SK-N-SH (cell line): ENCODE data around the gene ZNF486.

Experiments
- FOXJ3 ChIP-seq: sonication (generic); formaldehyde crosslinking; IDR thresholded peaks from 2 replicates; pipeline ENCODE4 v1.5.1; 2020; ENCODE audit warnings: mild to moderate bottlenecking, missing genetic modification reagents
- GABPA ChIP-seq: IDR thresholded peaks from 2 replicates; pipeline ENCODE4 v1.4.0; 2012; ENCODE audit warnings: low read depth, mild to moderate bottlenecking
- MEF2A ChIP-seq: IDR thresholded peaks from 2 replicates; pipeline ENCODE4 v1.4.0; 2012; ENCODE audit warnings: low read depth, borderline replicate concordance
- POLR2AphosphoS5 ChIP-seq: IDR thresholded peaks from 2 replicates; pipeline ENCODE4 v1.6.1; 2012; ENCODE audit warnings: low read depth, low read length
- TF ChIP-seq, protein P1 (sequence below): fragments of 150-350 bp; IDR thresholded peaks from 2 replicates; pipeline ENCODE4 v1.6.1; 2017; ENCODE audit warnings: antibody characterized with exemption, low read length, low read depth, borderline replicate concordance
- TF ChIP-seq, protein P2 (sequence below): fragments of 200-600 bp; sonication (generic); IDR thresholded peaks from 2 replicates; pipeline ENCODE4 v1.6.1; 2017; ENCODE audit warnings: antibody characterized with exemption, mild to moderate bottlenecking, moderate library complexity
- TF ChIP-seq, protein P3 (sequence below): IDR thresholded peaks from 2 replicates; pipeline ENCODE4 v1.6.1; 2012; ENCODE audit warnings: mild to moderate bottlenecking, low read depth, low read length, moderate library complexity
- TF ChIP-seq, protein P4 (sequence below): IDR thresholded peaks from 2 replicates; pipeline ENCODE4 v1.4.0; 2012; ENCODE audit warnings: low read depth

DNA sequence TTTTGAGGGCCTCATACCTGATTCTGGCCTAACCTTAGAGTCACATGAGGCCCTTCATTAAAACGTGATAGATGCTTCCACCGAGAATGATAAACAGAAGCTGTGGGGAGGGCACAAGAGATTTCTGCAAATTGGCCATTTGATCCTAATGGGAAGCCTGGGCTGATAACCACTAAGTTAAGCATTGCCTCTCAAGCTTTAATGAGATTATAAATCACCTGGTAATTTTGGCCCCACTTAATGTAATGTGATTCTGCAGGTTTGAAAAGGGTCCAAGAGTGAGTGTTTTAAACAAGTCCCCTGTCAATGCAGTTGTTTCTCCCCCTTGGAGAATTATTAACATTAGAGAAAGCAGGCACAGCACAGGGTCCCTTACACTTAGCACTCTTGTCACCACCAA, 42.0 kb downstream of the ZNF486 start:
- TF ChIP-seq, protein P1, sequence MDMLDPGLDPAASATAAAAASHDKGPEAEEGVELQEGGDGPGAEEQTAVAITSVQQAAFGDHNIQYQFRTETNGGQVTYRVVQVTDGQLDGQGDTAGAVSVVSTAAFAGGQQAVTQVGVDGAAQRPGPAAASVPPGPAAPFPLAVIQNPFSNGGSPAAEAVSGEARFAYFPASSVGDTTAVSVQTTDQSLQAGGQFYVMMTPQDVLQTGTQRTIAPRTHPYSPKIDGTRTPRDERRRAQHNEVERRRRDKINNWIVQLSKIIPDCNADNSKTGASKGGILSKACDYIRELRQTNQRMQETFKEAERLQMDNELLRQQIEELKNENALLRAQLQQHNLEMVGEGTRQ, result no peak
- TF ChIP-seq, protein P2, sequence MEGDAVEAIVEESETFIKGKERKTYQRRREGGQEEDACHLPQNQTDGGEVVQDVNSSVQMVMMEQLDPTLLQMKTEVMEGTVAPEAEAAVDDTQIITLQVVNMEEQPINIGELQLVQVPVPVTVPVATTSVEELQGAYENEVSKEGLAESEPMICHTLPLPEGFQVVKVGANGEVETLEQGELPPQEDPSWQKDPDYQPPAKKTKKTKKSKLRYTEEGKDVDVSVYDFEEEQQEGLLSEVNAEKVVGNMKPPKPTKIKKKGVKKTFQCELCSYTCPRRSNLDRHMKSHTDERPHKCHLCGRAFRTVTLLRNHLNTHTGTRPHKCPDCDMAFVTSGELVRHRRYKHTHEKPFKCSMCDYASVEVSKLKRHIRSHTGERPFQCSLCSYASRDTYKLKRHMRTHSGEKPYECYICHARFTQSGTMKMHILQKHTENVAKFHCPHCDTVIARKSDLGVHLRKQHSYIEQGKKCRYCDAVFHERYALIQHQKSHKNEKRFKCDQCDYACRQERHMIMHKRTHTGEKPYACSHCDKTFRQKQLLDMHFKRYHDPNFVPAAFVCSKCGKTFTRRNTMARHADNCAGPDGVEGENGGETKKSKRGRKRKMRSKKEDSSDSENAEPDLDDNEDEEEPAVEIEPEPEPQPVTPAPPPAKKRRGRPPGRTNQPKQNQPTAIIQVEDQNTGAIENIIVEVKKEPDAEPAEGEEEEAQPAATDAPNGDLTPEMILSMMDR, result no peak
- TF ChIP-seq POLR2AphosphoS5 (no peak), FOXJ3 (CRISPR knock-in tag) (no peak), MEF2A (no peak), GABPA (no peak)
- TF ChIP-seq, protein P3, sequence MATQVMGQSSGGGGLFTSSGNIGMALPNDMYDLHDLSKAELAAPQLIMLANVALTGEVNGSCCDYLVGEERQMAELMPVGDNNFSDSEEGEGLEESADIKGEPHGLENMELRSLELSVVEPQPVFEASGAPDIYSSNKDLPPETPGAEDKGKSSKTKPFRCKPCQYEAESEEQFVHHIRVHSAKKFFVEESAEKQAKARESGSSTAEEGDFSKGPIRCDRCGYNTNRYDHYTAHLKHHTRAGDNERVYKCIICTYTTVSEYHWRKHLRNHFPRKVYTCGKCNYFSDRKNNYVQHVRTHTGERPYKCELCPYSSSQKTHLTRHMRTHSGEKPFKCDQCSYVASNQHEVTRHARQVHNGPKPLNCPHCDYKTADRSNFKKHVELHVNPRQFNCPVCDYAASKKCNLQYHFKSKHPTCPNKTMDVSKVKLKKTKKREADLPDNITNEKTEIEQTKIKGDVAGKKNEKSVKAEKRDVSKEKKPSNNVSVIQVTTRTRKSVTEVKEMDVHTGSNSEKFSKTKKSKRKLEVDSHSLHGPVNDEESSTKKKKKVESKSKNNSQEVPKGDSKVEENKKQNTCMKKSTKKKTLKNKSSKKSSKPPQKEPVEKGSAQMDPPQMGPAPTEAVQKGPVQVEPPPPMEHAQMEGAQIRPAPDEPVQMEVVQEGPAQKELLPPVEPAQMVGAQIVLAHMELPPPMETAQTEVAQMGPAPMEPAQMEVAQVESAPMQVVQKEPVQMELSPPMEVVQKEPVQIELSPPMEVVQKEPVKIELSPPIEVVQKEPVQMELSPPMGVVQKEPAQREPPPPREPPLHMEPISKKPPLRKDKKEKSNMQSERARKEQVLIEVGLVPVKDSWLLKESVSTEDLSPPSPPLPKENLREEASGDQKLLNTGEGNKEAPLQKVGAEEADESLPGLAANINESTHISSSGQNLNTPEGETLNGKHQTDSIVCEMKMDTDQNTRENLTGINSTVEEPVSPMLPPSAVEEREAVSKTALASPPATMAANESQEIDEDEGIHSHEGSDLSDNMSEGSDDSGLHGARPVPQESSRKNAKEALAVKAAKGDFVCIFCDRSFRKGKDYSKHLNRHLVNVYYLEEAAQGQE, result no peak
- TF ChIP-seq, protein P4, sequence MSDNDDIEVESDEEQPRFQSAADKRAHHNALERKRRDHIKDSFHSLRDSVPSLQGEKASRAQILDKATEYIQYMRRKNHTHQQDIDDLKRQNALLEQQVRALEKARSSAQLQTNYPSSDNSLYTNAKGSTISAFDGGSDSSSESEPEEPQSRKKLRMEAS, result no peak
